ENCODE data around the gene STMN1. TPM values are rescaled to one million over a fixed set of nuclear protein-coding genes. Genes with fewer than 3 reads are reported as not detected.

The STMN1 gene
- total RNA-seq, 2 experiments from 2014 or later, result 25.2 to 25.6 TPM

GRCh38 chr1:25891606-25892005 lies 14.6 kb downstream of the STMN1 start:
- CTCF ChIA-PET, result interaction anchor here (0.6 to 0.7 kb wide), 2 partner anchors 309 to 1183 kb away, joined by 3 to 5 read pairs; no protein-coding TSS in a partner anchor
- Mint-ChIP-seq H3K36me3 (ENCODE audit: low read depth) (no peaks in the 10 kb centered on the region), H3K27ac (no peak overlapping the region), H3K4me3 (no peak overlapping the region), H3K27me3 (no peaks in the 10 kb centered on the region), H3K4me1 (ENCODE audit: low read depth) (peaks cover 9% of the 10 kb centered on the region), H3K9me3 (no peaks in the 10 kb centered on the region)
- ATAC-seq (ENCODE audit: poor library complexity), result no peak
- POLR2A ChIA-PET, result interaction anchor here (1.0 to 1.6 kb wide), 2 partner anchors 13 to 106 kb away, joined by 3 read pairs; partner anchors contain the start of gene PAFAH2
- H3K4me1 ChIP-seq (ENCODE audit: insufficient read depth, low read length), result peaks cover 10% of the 10 kb centered on the region
- H3K27ac ChIP-seq (ENCODE audit: low read depth in 1 of 2, low read length in 2 of 2), result no peak overlapping the region
- no peak for TF ChIP-seq CTCF (IDR thresholded peaks at IDR 0.05)
- H3K4me3 ChIP-seq (ENCODE audit: low read length), result no peak overlapping the region
- intact Hi-C loops (cut with DNase I, micrococcal nuclease), result loop anchor here in 1 of 2 experiments (5.0 kb wide), 2 partner anchors 34 to 69 kb away; partner anchors contain the start of gene AUNIP
- no peaks in the 10 kb centered on the region for H3K9me3 ChIP-seq (ENCODE audit: control insufficient read depth in 1 of 2, insufficient read depth in 1 of 2, low read length in 2 of 2)
- H3K36me3 ChIP-seq (ENCODE audit: insufficient read depth, low read length), result no peaks in the 10 kb centered on the region
- no peak for DNase-seq
- H3K27me3 ChIP-seq (ENCODE audit: control insufficient read depth in 1 of 2, insufficient read depth in 2 of 2, low read length in 2 of 2), result no peaks in the 10 kb centered on the region

- Histone ChIP-seq H3K4me3 (ENCODE audit: low read length) (no peak overlapping the region), H3K4me1 (ENCODE audit: insufficient read depth, low read length) (peaks cover 6% of the 10 kb centered on the region), H3K9me3 (ENCODE audit: control insufficient read depth in 1 of 2, insufficient read depth in 1 of 2, low read length in 2 of 2) (no peaks in the 10 kb centered on the region), H3K27me3 (ENCODE audit: control insufficient read depth in 1 of 2, insufficient read depth in 2 of 2, low read length in 2 of 2) (no peaks in the 10 kb centered on the region), H3K36me3 (ENCODE audit: insufficient read depth, low read length) (no peaks in the 10 kb centered on the region), H3K27ac (ENCODE audit: low read depth in 1 of 2, low read length in 2 of 2) (no peak overlapping the region)
- intact Hi-C loops (cut with DNase I, micrococcal nuclease), result loop anchor here in 1 of 2 experiments (5.0 kb wide), 2 partner anchors 33 to 68 kb away; partner anchors contain the start of gene AUNIP
- CTCF ChIA-PET, result no interaction called here
- ATAC-seq (ENCODE audit: poor library complexity), result no peak
- TF ChIP-seq CTCF (IDR thresholded peaks at IDR 0.05), result no peak
- Mint-ChIP-seq H3K4me1 (ENCODE audit: low read depth) (peaks cover 5% of the 10 kb centered on the region), H3K27me3 (no peaks in the 10 kb centered on the region), H3K4me3 (no peak overlapping the region), H3K36me3 (ENCODE audit: low read depth) (no peaks in the 10 kb centered on the region), H3K9me3 (no peaks in the 10 kb centered on the region), H3K27ac (no peak overlapping the region)
- POLR2A ChIA-PET, result no interaction called here
- DNase-seq, result no peak
Observed at GRCh38 chr1:25890239-25891034, 15.8 kb downstream of the STMN1 start.

- Histone ChIP-seq H3K27me3 (ENCODE audit: control insufficient read depth in 1 of 2, insufficient read depth in 2 of 2, low read length in 2 of 2) (no peaks in the 10 kb centered on the region), H3K4me1 (ENCODE audit: insufficient read depth, low read length) (no peaks in the 10 kb centered on the region), H3K4me3 (ENCODE audit: low read length) (no peak overlapping the region), H3K9me3 (ENCODE audit: control insufficient read depth in 1 of 2, insufficient read depth in 1 of 2, low read length in 2 of 2) (no peaks in the 10 kb centered on the region), H3K36me3 (ENCODE audit: insufficient read depth, low read length) (no peaks in the 10 kb centered on the region), H3K27ac (ENCODE audit: low read depth in 1 of 2, low read length in 2 of 2) (no peak overlapping the region)
- no peaks in the 10 kb centered on the region for H3K4me1 Mint-ChIP-seq (ENCODE audit: low read depth)
- no peaks in the 10 kb centered on the region for H3K36me3 Mint-ChIP-seq (ENCODE audit: low read depth)
- TF ChIP-seq CTCF (IDR thresholded peaks at IDR 0.05), result no peak
- H3K27me3 Mint-ChIP-seq, result no peaks in the 10 kb centered on the region
- H3K4me3 Mint-ChIP-seq, result no peak overlapping the region
- H3K9me3 Mint-ChIP-seq, result no peaks in the 10 kb centered on the region
- no peak for ATAC-seq (ENCODE audit: poor library complexity)
- ChIA-PET CTCF (no interaction called here), POLR2A (no interaction called here)
- intact Hi-C loops (cut with DNase I, micrococcal nuclease), result no loop called here
- H3K27ac Mint-ChIP-seq, result no peak overlapping the region
- no peak for DNase-seq
Observed at GRCh38 chr1:25889470-25889869, 16.7 kb downstream of the STMN1 start.

Data from CD4-positive, alpha-beta T cell (primary cell).